ENCODE results near the gene SERBP1.

SERBP1 gene

DNA sequence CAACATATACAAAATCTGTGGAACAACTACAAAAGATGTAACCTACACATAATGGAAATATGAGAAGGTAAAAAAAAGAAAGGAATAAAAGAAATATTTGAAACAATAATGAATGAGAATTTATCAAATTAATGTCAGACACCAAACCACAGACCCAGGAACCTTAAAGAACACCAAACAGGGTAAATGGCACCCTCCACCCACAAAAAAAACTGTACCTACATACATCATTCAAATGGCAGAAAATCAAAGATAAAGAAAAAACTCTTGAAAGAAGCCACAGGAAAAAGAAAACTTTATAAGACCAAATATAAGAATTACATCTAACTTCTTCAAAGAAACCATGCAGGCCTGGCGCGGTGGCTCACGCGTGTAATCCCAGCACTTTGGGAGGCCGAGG, 68.6 kb downstream of the SERBP1 start:
- no peak for DNase-seq (ENCODE audit: low read depth)

DNA sequence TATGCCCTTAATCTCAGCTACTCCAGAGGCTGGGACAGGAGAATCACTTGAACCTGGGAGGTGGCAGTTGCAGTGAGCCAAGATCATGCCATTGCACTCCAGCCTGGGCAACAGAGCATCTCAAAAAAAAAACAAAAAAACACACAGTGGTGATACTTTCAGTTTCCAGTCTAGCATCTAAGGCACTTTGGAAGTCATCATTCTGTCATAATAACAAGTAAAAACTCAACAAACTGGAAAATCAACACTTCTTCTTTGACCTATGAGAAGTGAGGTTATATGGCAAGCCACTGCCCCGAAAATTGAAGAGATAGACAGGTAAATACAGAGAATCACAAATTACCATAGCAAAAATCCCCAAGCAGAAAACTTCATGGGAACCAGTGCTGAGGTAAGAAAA, 70.6 kb downstream of the SERBP1 start:
- no peak for DNase-seq (ENCODE audit: low read depth)

Data from EH (cell line).